HepG2 (cell line): ENCODE data around the gene TMBIM1. TPM values are rescaled to one million over a fixed set of nuclear protein-coding genes. Genes with fewer than 3 reads are reported as not detected.

ENCODE experiments used
- AHDC1 ChIP-seq: sonication (generic); formaldehyde crosslinking; IDR thresholded peaks from 2 replicates; pipeline ENCODE4 v1.5.1; 2020; ENCODE audit warnings: mild to moderate bottlenecking, missing genetic modification reagents, borderline replicate concordance
- CEBPB ChIP-seq: IDR thresholded peaks from 2 replicates; pipeline ENCODE4 v1.6.1; 2011; ENCODE audit warnings: low read depth, low read length, improper control_type of control experiment, borderline replicate concordance
- CREB1 ChIP-seq, 2 experiments: fragments of 450-650 bp in 1 of 2; IDR thresholded peaks; 2 replicates each; pipeline ENCODE4 v1.6.1; 2016 to 2017; ENCODE audit warnings: control low read depth in 1 of 2, mild to moderate bottlenecking in 1 of 2, missing compliant biosample characterization in 1 of 2, missing genetic modification characterization in 1 of 2
- FOXA1 ChIP-seq, 2 experiments: fragments of 450-650 bp in 1 of 2; sonication (generic) in 1 of 2; formaldehyde crosslinking in 1 of 2; IDR thresholded peaks; 2 replicates each; pipeline versions ENCODE4 v1.4.0 to v1.6.1; 2016 to 2020; ENCODE audit warnings: missing genetic modification reagents in 1 of 2
- FOXP1 ChIP-seq, 2 experiments: fragments of 450-650 bp in 1 of 2; IDR thresholded peaks; 2 replicates each; pipeline ENCODE4 v1.6.1; 2017 to 2018; ENCODE audit warnings: antibody characterized with exemption in 1 of 2
- GATAD1 ChIP-seq: IDR thresholded peaks from 2 replicates; pipeline ENCODE4 v1.6.1; 2016; ENCODE audit warnings: missing genetic modification reagents, missing compliant biosample characterization
- IRF2 ChIP-seq: IDR thresholded peaks from 2 replicates; pipeline ENCODE4 v1.6.1; 2018; ENCODE audit warnings: missing genetic modification reagents, missing compliant biosample characterization
- KDM4B ChIP-seq: sonication (generic); formaldehyde crosslinking; IDR thresholded peaks from 2 replicates; pipeline ENCODE4 v1.4.0; 2020; ENCODE audit warnings: missing genetic modification reagents
- NFE2L2 ChIP-seq: fragments of 150-350 bp; IDR thresholded peaks from 2 replicates; pipeline ENCODE4 v1.6.1; 2014; ENCODE audit warnings: low read length
- NONO ChIP-seq, 2 experiments: fragments of 450-650 bp in 1 of 2; sonication (generic) in 1 of 2; formaldehyde crosslinking in 1 of 2; IDR thresholded peaks in 1 of 2; conservative IDR thresholded peaks in 1 of 2; 2 replicates each; pipeline versions ENCODE4 v1.6.1 to v1.8.0; 2017 to 2022; ENCODE audit warnings: mild to moderate bottlenecking in 1 of 2, missing genetic modification reagents in 1 of 2, moderate library complexity in 1 of 2
- POLR2AphosphoS2 ChIP-seq: IDR thresholded peaks from 2 replicates; pipeline ENCODE4 v1.6.1; 2011; ENCODE audit warnings: low read depth, low read length, improper control_type of control experiment
- PRMT3 ChIP-seq: sonication (generic); formaldehyde crosslinking; IDR thresholded peaks from 2 replicates; pipeline ENCODE4 v1.8.1; 2022; ENCODE audit warnings: low read depth, mild to moderate bottlenecking, moderate library complexity, missing genetic modification reagents, borderline replicate concordance
- SNAPC2 ChIP-seq: sonication (generic); formaldehyde crosslinking; IDR thresholded peaks from 2 replicates; pipeline ENCODE4 v1.8.1; 2022; ENCODE audit warnings: mild to moderate bottlenecking, missing genetic modification reagents
- TBX3 ChIP-seq: fragments of 450-650 bp; IDR thresholded peaks from 2 replicates; pipeline ENCODE4 v1.6.1; 2017; ENCODE audit warnings: antibody characterized with exemption, mild to moderate bottlenecking, inconsistent platforms, borderline replicate concordance
- ZBTB44 ChIP-seq: sonication (generic); formaldehyde crosslinking; IDR thresholded peaks from 2 replicates; pipeline ENCODE4 v1.4.0; 2020; ENCODE audit warnings: missing genetic modification reagents
- ZFP82 ChIP-seq: sonication (generic); formaldehyde crosslinking; IDR thresholded peaks from 2 replicates; pipeline ENCODE4 v1.5.1; 2020; ENCODE audit warnings: mild to moderate bottlenecking, missing genetic modification reagents, borderline replicate concordance
- ZNF260 ChIP-seq: sonication (generic); formaldehyde crosslinking; IDR thresholded peaks from 2 replicates; pipeline ENCODE4 v1.4.0; 2020; ENCODE audit warnings: missing genetic modification reagents, low read depth, mild to moderate bottlenecking, borderline replicate concordance
- ZNF460 ChIP-seq: sonication (generic); formaldehyde crosslinking; IDR thresholded peaks from 2 replicates; pipeline ENCODE4 v1.5.1; 2020; ENCODE audit warnings: missing genetic modification reagents, mild to moderate bottlenecking, borderline replicate concordance
- ZXDC ChIP-seq: sonication (generic); formaldehyde crosslinking; IDR thresholded peaks from 2 replicates; pipeline ENCODE4 v1.5.0; 2020; ENCODE audit warnings: mild to moderate bottlenecking, missing genetic modification reagents
- polyA plus RNA-seq, 8 experiments: library from polyadenylated mRNA; depleted of rRNA in 3 of 8; stranded (reverse) in 7 of 8; unstranded in 1 of 8; fragments of >200 nt; fragmentation: Illumina TruSeq in 4 of 8; extraction: Trizol in 4 of 8; gene quantifications; 2 replicates each; pipeline versions ENCODE4 v1.2.1 to v1.2.3, GENCODE V29; 2011 to 2016; ENCODE audit warnings: low read depth in 4 of 8, missing spikeins in 1 of 8, mixed read lengths in 1 of 8; ENCODE audit not compliant: insufficient read depth in 1 of 8
- total RNA-seq, 5 experiments: library from RNA; depleted of rRNA; stranded (reverse); fragments of >200 nt; fragmentation: Illumina TruSeq; extraction: Trizol; gene quantifications; 2 replicates each; pipeline ENCODE4 v1.2.3, GENCODE V29; 2016; ENCODE audit warnings: low read depth in 1 of 5

The TMBIM1 gene
- total and polyA plus RNA-seq, 2 of the 13 experiments (the other 11 are each of a cell fraction or from before 2014, with no cell fraction given) = 127 to 139 TPM

- no peak for TF ChIP-seq ZNF260 (CRISPR knock-in tag)
- no peak for TF ChIP-seq TBX3
- no peak for TF ChIP-seq ZNF460 (CRISPR knock-in tag)
- TF ChIP-seq CEBPB = no peak
- TF ChIP-seq SNAPC2 (CRISPR knock-in tag) = no peak
- peak; percentile 68; the same call in 1 of the 2 replicates for TF ChIP-seq AHDC1 (CRISPR knock-in tag)
- TF ChIP-seq IRF2 (CRISPR knock-in tag) = peak; percentile 87
- TF ChIP-seq FOXA1 (IDR thresholded peaks at IDR 0.05) = no peak
- TF ChIP-seq FOXA1 (CRISPR knock-in tag; IDR thresholded peaks at IDR 0.05) = no peak
- no peak for TF ChIP-seq CREB1 (IDR thresholded peaks at IDR 0.05)
- peak; percentile 64 for TF ChIP-seq CREB1 (CRISPR knock-in tag; IDR thresholded peaks at IDR 0.05)
- TF ChIP-seq NONO (IDR thresholded peaks at IDR 0.05) = no peak
- no peak; the same call in 1 of the 2 replicates for TF ChIP-seq NONO (CRISPR knock-in tag; conservative IDR thresholded peaks at IDR 0.05)
- no peak for TF ChIP-seq ZXDC (CRISPR knock-in tag)
- no peak for TF ChIP-seq PRMT3 (CRISPR knock-in tag)
- TF ChIP-seq FOXP1 (IDR thresholded peaks at IDR 0.05) = no peak
- no peak for TF ChIP-seq FOXP1 (CRISPR knock-in tag; IDR thresholded peaks at IDR 0.05)
- peak; percentile 27; the same call in 1 of the 2 replicates for TF ChIP-seq NFE2L2
- TF ChIP-seq ZBTB44 (CRISPR knock-in tag) = 0 out of 2 replicates have a peak, but pooled peaks have one; percentile 52
- TF ChIP-seq GATAD1 (CRISPR knock-in tag) = peak; percentile 64; the same call in 1 of the 2 replicates
- no peak for TF ChIP-seq ZFP82 (CRISPR knock-in tag)
- TF ChIP-seq KDM4B (CRISPR knock-in tag) = peak; percentile 85; the same call in 1 of the 2 replicates
- no peak for TF ChIP-seq POLR2AphosphoS2
These were observed 9.0 kb upstream of the TMBIM1 start (continued) for GRCh38 chr2:218301176-218301819.
